ENCODE results near the gene VPS8. TPM values are rescaled to one million over a fixed set of nuclear protein-coding genes. Genes with fewer than 3 reads are reported as not detected.
A peak's percentile ranks its signal among the peaks of the same experiment; 100 is the strongest.

Gene VPS8
- total RNA-seq = 10 to 100 TPM; 23.7 to 61.8 (median 37.1) TPM

- Histone ChIP-seq H3K4me1 (peaks cover 5 to 19% (median 8%) of the 10 kb centered on the region in 3 donors), H3K36me3 (peaks cover 0 to 15% (median 0%) of the 10 kb centered on the region in 3 donors), H3K4me3 (peak within 1 kb of the TSS; percentile 81 to 94 (median 87)), H3K27me3 (no peaks in the 10 kb centered on the region), H3K9me3 (no peaks in the 10 kb centered on the region), H3K27ac (peak within 1 kb of the TSS; percentile 86 to 90 (median 88))
- intact Hi-C loops (cut with DNase I) = no loop called here
- DNase-seq = peak; percentile 88
- TF ChIP-seq CTCF (IDR thresholded peaks at IDR 0.05) (peak; percentile 74 to 96 (median 80)), POLR2A (IDR thresholded peaks at IDR 0.05) (peak in 3 of 4 donors; percentile 56 to 81 (median 76))
- WGBS, 2 donors = 1 to 2% methylated on average over 25 to 32 of the region's 50 CpGs
Observed at GRCh38 chr3:184811999-184812661, at the start of gene VPS8. Gene VPS8, plus strand, starts transcription at chr3:184812166. Its CDS starts 12,467 bp downstream, at chr3:184824633.

DNA sequence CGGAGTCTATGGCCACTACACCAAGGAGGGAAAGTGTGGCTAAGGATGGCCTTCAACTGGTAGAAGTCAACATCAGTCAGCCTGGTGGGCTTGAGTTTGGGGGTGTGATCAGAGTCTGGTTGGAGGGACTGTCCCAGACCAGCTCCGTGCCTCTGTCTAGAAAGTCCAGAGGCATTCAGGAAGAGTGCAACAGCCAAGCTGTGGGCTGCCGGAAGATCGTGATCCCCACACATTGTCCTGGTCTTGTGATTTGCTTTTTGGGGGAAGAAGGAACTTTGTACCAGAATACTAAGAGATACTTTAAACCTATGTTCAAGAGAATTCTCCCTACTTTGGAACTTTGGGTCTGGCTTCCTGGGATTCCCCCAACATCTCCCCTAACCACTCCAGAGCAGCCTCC lies 47.8 kb upstream of the VPS8 start:
- TF ChIP-seq CTCF (IDR thresholded peaks at IDR 0.05) (no peak), POLR2A (IDR thresholded peaks at IDR 0.05) (no peak)
- Histone ChIP-seq H3K36me3 (no peaks in the 10 kb centered on the region), H3K4me1 (peaks cover 9 to 57% (median 21%) of the 10 kb centered on the region in 3 donors), H3K27me3 (peaks cover 0 to 9% (median 0%) of the 10 kb centered on the region in 4 donors), H3K9me3 (no peaks in the 10 kb centered on the region), H3K4me3 (no peak overlapping the region), H3K27ac (no peak overlapping the region)
- intact Hi-C loops (cut with DNase I) = no loop called here
- WGBS, 2 donors = 89 to 92% methylated on average over 3 of the region's 4 CpGs
- no peak for DNase-seq

DNA sequence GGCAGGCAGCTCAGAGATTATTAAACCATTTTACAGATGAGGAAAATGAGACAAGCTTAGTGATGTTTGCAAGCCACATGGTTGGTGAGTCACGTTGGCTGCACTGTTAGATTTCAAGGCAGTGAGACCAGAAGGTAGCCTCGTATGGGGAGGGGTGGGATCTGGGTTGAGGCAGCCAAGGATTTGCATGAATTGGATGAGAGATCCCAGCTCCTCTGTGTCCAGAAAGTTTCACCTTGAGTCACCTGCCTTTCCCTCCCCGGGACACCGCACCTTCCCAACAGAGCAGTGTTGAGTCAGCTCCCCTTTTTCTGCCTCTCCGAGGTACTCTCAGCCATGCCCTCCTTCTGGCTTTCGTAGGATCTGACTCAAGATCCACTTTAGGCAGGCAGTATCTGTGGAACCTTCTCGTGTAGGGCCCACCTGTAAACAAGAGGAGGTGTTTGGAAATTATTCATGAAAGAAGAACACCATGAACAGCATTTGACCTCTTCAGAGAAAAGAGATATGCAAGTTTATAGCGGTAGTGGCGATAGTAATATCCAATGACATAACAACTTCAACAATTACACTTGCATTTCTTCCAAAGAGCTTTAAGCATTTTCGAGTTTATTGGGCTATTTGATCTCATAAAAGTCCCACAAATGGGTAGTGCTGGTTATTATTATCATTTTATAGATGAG lies 46.8 kb upstream of the VPS8 start:
- Histone ChIP-seq H3K4me1 (peaks cover 7 to 47% (median 16%) of the 10 kb centered on the region in 3 donors), H3K36me3 (no peaks in the 10 kb centered on the region), H3K4me3 (no peak overlapping the region), H3K27ac (peak overlapping the region; percentile 68 to 84 (median 72)), H3K9me3 (no peaks in the 10 kb centered on the region), H3K27me3 (peaks cover 0 to 9% (median 0%) of the 10 kb centered on the region in 4 donors)
- no peak for DNase-seq
- TF ChIP-seq CTCF (IDR thresholded peaks at IDR 0.05) = no peak
- 47 to 60% methylated on average over 8 to 10 of the region's 10 CpGs for WGBS, 2 donors
- intact Hi-C loops (cut with DNase I) = no loop called here

- TF ChIP-seq POLR2A (IDR thresholded peaks at IDR 0.05) (no peak), CTCF (IDR thresholded peaks at IDR 0.05) (no peak)
- Histone ChIP-seq H3K9me3 (no peaks in the 10 kb centered on the region), H3K4me3 (no peak overlapping the region), H3K27ac (peak overlapping the region; percentile 68 to 84 (median 72)), H3K36me3 (no peaks in the 10 kb centered on the region), H3K27me3 (peaks cover 0 to 9% (median 0%) of the 10 kb centered on the region in 4 donors), H3K4me1 (peaks cover 2 to 45% (median 11%) of the 10 kb centered on the region in 3 donors)
- intact Hi-C loops (cut with DNase I) = no loop called here
- no peak for DNase-seq
- WGBS, 2 donors = 36 to 43% methylated on average over 7 of the region's 7 CpGs
Observed at GRCh38 chr3:184765730-184766074, 46.3 kb upstream of the VPS8 start.

Data from esophagus squamous epithelium (tissue), 5 donors.